ENCODE results near the gene PRKCB.
A peak's percentile ranks its signal among the peaks of the same experiment; 100 is the strongest.

The PRKCB gene

DNA sequence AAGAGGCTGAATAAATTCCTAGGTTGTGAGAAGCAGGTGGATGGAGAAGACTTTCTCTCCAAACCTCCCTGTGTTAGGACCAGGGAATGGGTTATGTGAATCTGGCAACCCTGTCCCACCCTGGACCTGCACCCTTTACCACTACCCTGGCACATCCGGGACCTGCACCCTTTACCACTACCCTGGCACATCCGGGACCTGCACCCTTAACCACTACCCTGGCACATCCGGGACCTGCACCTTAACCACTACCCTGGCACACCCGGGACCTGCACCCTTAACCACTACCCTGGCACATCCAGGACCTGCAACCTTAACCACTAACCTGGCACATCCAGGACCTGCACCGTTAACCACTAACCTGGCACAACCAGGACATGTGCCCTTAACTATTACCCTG, 213.3 kb downstream of the PRKCB start:
- no peaks in the 10 kb centered on the region for H3K9me3 Mint-ChIP-seq
- no peak for ATAC-seq
- H3K27me3 Mint-ChIP-seq = no peaks in the 10 kb centered on the region
- H3K36me3 Mint-ChIP-seq = peaks cover 65% of the 10 kb centered on the region
- H3K4me1 Mint-ChIP-seq = peaks cover 17% of the 10 kb centered on the region
- no peak overlapping the region for H3K27ac Mint-ChIP-seq
- H3K4me3 Mint-ChIP-seq = no peak overlapping the region

DNA sequence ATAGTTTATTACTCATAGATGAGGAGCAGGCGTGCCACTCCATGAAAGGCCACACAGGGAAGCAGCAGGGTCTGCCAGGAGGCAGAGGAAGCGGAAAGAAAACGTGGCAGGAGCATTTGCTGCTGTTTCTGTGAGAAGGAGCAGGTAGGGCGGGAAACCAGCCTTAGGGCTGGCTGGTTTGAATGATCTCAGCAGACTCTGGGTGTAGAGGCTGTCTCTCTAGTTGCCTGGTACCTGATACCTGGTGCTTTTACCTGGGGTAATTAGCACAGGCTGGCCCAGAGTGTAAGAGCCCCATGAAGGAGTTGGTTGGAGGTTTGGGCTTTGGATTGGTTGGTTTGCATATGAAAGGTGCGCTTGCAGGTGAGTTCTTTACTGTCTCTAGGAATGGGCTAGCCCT, 215.3 kb downstream of the PRKCB start:
- H3K4me3 Mint-ChIP-seq = no peak overlapping the region

DNA sequence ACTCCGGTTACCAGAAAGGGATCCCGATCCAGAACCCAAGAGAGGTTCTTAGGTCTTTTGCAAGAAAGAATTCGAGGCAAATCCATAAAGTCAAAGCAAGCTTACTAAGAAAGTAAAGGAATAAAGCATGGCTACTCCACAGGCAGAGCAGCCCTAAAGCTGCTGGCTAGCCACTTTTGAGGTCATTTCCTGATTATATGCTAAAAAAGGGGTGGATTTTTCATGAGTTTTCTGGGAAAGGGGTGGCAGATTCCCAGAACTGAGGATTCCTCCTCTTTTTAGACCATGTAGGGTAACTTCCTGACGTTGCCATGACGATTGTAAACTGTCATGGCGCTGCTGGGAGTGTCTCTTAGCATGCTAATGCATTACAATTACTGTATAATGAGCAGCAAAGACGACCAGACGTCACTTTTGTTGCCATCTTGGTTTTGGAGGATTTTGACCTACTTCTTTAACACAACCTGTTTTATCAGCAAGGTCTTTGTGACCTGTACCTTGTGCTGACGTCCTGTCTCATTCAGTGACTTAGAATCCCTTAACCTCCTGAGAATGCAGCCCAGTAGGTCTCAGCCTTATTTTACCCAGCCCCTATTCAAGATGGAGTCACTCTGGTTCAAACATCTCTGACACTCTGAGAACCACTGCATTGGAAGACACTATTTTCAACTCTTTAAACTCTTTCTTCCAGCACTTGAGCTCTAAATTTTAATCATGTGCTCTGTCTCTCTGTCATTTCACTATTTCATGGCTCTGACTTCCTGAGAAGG, 216.7 kb downstream of the PRKCB start:
- no peaks in the 10 kb centered on the region for H3K9me3 Mint-ChIP-seq
- H3K36me3 Mint-ChIP-seq = peaks cover 65% of the 10 kb centered on the region
- H3K4me3 Mint-ChIP-seq = no peak overlapping the region
- H3K4me1 Mint-ChIP-seq = peaks cover 9% of the 10 kb centered on the region
- H3K27me3 Mint-ChIP-seq = no peaks in the 10 kb centered on the region
- ATAC-seq = no peak
- peak overlapping the region; percentile 42 for H3K27ac Mint-ChIP-seq

More for the DNA sequence above, 215.3 kb downstream of the PRKCB start:
- Mint-ChIP-seq H3K27ac (no peak overlapping the region), H3K27me3 (no peaks in the 10 kb centered on the region), H3K36me3 (peaks cover 59% of the 10 kb centered on the region), H3K9me3 (no peaks in the 10 kb centered on the region), H3K4me1 (peaks cover 15% of the 10 kb centered on the region)
- no peak for ATAC-seq

DNA sequence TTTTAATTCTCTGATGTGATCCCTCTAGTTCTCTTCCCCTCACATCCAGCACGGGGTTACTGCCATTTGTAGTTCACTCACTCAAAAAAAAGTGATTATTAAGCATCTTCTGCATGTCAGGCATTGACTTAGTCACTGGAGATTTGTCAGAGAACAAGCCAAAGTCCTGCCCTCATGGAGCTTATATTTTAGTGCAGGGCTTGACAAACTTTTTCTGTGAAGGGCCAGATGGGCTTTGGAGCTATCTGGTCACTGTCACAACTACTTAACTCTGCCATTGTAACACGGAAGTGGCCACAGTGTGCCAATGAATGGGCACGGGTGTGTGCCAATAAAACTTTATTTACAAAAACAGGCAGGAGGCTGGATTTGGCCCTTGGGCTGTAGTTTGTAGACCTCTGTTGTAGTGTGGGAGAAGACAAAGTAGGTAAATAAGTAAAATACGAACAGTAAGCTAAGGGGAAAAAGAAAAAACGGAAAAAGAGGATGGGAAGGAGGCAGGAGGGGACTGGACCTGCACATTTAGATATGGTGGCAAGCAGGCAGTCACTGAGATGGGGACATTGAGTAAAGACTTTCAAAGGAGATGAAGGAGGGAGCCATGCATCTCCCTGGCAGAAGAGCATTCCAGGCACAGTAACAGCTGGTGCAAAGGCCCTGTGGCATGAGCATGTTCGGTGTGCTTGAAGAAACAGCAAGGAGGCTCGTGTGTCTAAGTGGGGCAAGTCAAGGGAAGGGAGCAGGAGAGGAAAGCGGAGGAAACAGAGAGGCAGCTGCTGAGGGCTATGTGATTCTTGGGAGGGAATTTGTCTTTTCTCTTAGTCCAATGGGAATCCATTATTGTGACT, 217.5 kb downstream of the PRKCB start:
- Mint-ChIP-seq H3K27me3 (no peaks in the 10 kb centered on the region), H3K9me3 (no peaks in the 10 kb centered on the region), H3K4me3 (no peak overlapping the region), H3K27ac (peak overlapping the region; percentile 42), H3K4me1 (peaks cover 9% of the 10 kb centered on the region), H3K36me3 (peaks cover 68% of the 10 kb centered on the region)
- no peak for ATAC-seq

DNA sequence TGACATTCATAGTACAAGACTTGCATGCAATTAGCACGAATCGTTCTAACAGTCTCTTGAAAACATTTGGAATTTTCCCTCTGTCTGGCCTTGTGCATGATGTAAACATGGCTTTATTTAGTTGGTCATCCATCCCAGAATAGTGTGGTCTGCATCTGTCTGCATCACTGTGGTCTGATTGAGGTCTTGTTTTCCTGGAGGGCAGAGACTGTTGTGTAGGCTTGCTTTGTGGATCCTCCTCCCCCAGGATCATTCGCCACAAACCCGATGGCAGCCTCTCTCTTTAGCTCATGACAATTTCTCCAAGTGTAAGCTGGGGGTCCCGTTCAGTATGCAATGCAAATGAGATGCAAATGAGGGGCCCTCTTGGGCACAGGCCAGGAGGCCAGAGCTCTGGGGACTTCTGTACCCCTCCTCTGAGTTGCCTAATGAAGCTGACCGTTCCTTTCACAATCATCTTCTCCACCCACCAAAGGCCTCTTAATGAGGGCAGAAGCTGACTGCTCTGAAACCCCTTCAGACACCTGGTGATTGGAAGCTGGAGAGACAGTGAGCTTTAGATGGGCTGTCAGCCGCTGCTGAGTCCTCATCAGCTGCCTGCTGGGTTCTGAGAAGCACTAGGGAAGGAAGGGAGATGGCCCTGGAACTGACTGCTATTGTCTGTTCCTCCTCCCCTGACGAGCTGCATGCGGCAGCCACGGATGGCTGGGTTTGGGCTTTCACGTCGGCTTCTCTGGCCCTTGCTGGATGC, 219.1 kb downstream of the PRKCB start:
- no peak for ATAC-seq
- Mint-ChIP-seq H3K4me3 (no peak overlapping the region), H3K27me3 (no peaks in the 10 kb centered on the region), H3K27ac (no peak overlapping the region), H3K4me1 (peaks cover 16% of the 10 kb centered on the region), H3K9me3 (no peaks in the 10 kb centered on the region), H3K36me3 (peaks cover 65% of the 10 kb centered on the region)

DNA sequence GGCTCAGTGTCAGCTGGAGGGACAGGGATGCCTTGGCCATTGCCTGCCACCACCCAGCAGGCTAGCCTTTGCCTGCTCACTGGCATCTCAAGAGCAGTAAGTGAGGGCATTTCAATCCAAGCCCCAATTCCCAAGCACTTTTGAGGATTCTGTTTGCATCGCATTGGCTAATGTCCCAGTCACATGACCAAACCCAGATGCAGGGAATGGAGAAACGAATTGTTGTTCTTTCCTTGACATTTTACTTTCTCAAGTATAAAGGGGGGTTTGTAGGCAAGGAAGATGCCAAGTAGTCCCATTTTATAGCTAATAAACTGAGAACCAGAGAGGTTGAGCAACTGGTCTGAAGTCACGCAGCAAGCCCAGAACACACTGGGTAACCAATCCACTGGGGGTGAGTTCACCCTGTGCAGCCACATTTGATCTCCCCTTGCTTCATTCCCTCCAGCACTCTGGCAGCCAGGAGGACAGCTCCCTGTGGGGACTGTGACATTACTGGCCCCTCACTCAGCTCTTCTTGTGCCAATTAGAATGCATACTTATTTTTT, 226.6 kb downstream of the PRKCB start:
- no peak overlapping the region for H3K4me3 Mint-ChIP-seq
- H3K27ac Mint-ChIP-seq = peak overlapping the region; percentile 60
- peaks cover 54% of the 10 kb centered on the region for H3K36me3 Mint-ChIP-seq
- H3K9me3 Mint-ChIP-seq = peaks cover 4% of the 10 kb centered on the region
- ATAC-seq = no peak
- no peaks in the 10 kb centered on the region for H3K27me3 Mint-ChIP-seq
- peaks cover 32% of the 10 kb centered on the region for H3K4me1 Mint-ChIP-seq

DNA sequence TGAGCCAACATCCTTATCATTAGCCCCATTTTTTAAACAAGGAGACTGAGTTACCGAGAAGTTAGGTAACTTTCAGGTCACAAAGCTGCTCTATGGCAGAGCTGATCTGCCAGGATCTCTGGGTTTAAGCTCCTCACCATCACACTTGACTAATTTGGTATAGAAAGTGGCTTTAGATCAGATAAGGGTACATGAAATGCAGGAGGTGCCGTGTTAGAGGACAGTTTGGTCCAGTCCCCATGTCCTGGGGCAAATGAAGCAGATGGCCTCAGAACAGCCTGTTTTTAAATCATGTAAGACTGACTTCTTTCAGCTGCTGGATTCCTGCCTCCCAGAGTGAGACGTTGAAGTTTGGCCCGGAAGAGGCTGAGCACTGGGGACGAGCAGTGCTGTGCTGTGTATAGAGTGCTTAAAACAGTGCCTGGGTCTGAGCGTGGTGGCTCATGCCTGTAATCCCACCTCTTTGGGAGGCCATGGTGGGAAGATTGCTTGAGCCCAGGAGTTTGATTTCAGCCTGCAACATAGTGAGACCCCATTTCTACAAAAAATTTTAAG, 233.3 kb downstream of the PRKCB start:
- ATAC-seq = no peak
- Mint-ChIP-seq H3K4me1 (peaks cover 45% of the 10 kb centered on the region), H3K4me3 (no peak overlapping the region), H3K27me3 (no peaks in the 10 kb centered on the region), H3K9me3 (no peaks in the 10 kb centered on the region), H3K36me3 (peaks cover 21% of the 10 kb centered on the region), H3K27ac (peak overlapping the region; percentile 55)

DNA sequence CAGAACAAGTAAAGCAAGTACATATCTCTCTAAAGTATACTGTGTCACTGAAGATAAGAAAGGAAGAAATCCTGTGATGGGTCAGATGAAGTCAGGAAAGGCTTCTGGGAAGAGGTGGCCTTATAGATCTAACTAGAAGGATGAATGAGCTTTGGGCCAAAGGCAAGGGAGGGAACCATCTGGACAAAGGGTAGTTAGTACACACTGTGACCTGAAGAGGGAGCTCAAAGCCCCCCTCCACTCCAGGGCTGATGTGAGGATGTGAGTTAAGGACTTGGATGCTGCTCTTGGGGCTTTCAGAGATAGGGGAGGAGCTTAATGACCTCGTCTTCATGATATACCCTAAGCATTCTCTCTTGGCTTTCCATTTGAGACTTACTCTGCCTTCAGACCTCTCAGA, 235.1 kb downstream of the PRKCB start:
- Mint-ChIP-seq H3K27me3 (no peaks in the 10 kb centered on the region), H3K36me3 (peaks cover 17% of the 10 kb centered on the region), H3K27ac (peak overlapping the region; percentile 97), H3K4me3 (no peak overlapping the region), H3K4me1 (peaks cover 51% of the 10 kb centered on the region), H3K9me3 (no peaks in the 10 kb centered on the region)
- peak; percentile 65 for ATAC-seq

DNA sequence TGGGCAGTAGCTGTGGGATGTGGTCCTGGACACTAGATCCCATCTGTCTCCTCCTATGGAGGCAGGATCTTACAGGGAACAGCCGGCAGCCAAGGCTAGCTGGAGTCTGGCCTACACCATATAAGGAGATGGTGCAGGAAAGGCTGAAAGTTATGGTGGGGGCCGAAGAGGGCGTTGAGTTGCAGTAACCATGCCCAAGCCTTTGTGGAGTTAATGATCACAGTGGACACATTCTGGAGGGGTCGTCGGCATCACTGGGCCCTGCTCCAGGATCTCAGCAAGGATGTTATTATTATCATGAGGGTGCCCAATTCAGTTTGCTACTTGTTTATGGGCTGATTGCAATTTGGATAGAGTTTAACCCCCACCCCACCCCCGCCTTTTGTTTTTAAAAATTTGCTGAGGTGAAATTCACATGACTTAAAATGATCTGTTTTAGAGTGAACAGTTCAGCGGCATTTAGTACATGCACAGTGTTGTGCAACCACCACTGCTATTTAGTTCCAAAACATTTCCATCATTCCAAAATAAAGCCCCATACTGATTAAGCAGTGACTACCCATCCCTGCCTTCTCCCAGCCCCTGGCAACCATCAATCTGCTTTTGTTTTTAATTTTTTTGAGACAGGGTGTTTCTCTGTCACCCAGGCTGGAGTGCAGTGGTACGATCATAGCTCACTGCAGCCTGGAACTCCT, 236.0 kb downstream of the PRKCB start:
- Mint-ChIP-seq H3K27ac (peak overlapping the region; percentile 97), H3K4me1 (peaks cover 55% of the 10 kb centered on the region), H3K36me3 (peaks cover 12% of the 10 kb centered on the region), H3K4me3 (no peak overlapping the region), H3K27me3 (no peaks in the 10 kb centered on the region), H3K9me3 (no peaks in the 10 kb centered on the region)
- no peak for ATAC-seq

DNA sequence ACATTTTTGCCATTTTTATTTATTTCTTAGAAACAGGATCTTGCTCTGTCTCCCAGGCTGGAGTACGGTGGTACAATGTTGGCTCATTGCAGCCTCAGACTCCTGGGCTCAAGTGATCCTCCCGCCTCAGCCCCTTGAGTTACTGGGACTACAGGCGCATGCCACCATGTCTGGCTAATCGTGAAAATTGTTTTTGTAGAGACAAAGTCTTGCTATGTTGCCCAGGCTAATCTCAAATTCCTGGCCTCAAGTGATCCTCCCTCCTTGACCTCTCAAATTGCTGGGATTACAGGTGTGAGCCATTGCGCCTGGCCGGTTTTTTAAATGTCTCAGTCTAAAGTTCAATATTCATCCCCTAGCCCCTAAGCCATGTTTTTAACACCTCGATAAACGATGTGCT, 237.5 kb downstream of the PRKCB start:
- Mint-ChIP-seq H3K4me3 (no peak overlapping the region), H3K9me3 (no peaks in the 10 kb centered on the region), H3K4me1 (peaks cover 63% of the 10 kb centered on the region), H3K27ac (peak overlapping the region; percentile 97), H3K36me3 (peaks cover 18% of the 10 kb centered on the region), H3K27me3 (no peaks in the 10 kb centered on the region)
- ATAC-seq = no peak

DNA sequence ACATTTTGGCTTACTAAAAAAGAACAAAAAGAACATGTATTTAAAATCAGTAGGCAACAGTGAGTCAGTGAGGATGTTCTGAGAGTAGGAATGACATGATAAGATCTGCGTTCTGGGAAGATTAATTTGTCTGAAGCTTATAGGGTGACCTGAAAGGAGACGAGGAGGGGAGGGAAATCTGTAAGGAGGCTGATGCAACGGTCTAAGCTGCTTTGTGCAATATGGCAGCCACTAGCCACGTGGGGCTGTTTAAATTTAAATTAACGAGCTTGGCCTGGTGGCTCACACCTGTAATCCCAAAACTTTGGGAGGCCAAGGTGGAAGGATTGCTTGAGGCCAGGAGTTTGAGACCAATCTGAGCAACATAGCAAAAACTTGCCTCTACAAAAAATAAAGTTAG, 238.8 kb downstream of the PRKCB start:
- Mint-ChIP-seq H3K9me3 (no peaks in the 10 kb centered on the region), H3K4me1 (peaks cover 63% of the 10 kb centered on the region), H3K4me3 (no peak overlapping the region), H3K36me3 (peaks cover 13% of the 10 kb centered on the region), H3K27me3 (no peaks in the 10 kb centered on the region), H3K27ac (peak overlapping the region; percentile 97)
- no peak for ATAC-seq

DNA sequence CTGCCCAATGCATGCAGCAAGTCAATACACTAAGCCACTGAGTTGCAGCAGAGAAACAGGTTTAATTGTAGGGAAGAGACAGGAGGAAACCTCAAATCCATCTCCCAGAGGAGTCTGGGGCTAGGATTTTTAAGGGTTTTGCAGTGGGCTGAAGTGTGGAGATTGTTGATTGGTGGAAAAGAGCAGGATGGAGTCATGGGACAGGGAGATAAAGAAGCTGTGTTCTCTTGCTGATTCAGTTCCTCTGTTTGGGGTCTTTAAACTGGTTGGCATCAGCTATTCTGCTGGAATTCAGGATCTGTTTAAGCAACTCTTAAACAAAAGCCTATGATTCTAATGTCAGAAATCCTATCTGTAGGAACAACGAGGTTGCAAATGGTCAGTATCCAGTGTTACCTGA, 239.5 kb downstream of the PRKCB start:
- Mint-ChIP-seq H3K4me3 (no peak overlapping the region), H3K27me3 (no peaks in the 10 kb centered on the region), H3K36me3 (peaks cover 16% of the 10 kb centered on the region), H3K27ac (peak overlapping the region; percentile 97), H3K9me3 (no peaks in the 10 kb centered on the region), H3K4me1 (peaks cover 67% of the 10 kb centered on the region)
- no peak for ATAC-seq

DNA sequence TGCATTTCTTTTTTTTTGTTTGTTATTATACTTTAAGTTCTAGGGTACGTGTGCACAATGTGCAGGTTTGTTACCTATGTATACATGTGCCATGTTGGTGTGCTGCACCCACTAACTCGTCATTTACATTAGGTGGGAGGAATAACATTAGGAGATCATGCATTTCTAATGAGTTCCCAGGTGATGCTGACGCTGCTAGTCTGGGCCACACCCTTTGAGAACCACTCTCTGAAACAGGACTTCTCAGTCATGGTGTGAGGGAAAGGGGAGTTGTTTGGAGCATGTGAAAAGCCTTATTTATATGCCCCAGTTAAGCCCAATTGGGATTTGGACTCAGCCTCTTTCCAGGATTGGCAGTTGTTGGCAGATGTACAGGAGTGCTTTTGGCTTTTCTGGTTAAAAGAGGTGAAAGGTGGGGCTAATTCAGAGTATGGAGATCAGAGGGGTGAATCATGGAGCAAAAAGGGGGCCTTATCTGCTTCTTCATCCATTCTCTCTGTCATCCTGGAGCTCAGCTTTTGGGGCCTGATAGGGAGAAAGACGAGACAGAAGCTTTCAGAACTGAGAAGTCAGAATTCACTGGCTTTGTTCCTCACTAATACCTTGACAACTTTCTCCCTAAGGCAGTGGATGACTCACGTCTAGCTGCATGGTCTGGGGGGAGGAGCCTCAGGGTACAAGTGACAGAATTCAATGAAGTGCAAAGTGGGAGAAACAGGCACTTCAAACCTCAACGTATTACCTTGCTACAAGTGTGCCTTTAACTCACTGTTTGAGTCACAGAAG, 240.3 kb downstream of the PRKCB start:
- Mint-ChIP-seq H3K27ac (peak overlapping the region; percentile 97), H3K4me3 (peak overlapping the region; percentile 8), H3K9me3 (no peaks in the 10 kb centered on the region), H3K36me3 (peaks cover 19% of the 10 kb centered on the region), H3K4me1 (peaks cover 63% of the 10 kb centered on the region), H3K27me3 (no peaks in the 10 kb centered on the region)
- ATAC-seq = peak; percentile 82

DNA sequence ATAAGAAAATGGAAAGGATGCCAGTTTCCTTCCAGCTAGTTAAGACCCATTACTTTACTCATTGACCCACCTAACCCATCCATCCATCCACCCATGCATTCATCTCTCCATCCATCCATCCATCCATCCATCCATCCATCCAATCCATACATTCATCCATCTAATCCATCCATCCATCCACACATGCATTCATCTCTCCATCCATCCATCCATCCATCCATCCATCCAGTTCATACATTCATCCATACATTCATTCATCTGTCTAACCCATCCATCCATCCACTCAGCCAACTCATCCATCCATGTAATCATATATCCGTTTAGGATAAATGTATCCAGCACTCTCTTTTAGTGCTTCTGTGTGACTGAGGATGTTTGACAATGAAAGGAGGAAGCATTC, 241.5 kb downstream of the PRKCB start:
- no peaks in the 10 kb centered on the region for H3K9me3 Mint-ChIP-seq
- peaks cover 19% of the 10 kb centered on the region for H3K36me3 Mint-ChIP-seq
- H3K4me1 Mint-ChIP-seq = peaks cover 52% of the 10 kb centered on the region
- H3K4me3 Mint-ChIP-seq = no peak overlapping the region
- peak overlapping the region; percentile 97 for H3K27ac Mint-ChIP-seq
- ATAC-seq = no peak
- no peaks in the 10 kb centered on the region for H3K27me3 Mint-ChIP-seq

Data from stimulated activated memory B cell treated with anti-CD40 and anti-IgM and Interleukin-4, amounts not matched to agents 10 μg/mL and 1 μg/mL and 100 μg/mL, for 72 hours (primary cell).